HEK293T (cell line): ENCODE results near the gene AUNIP.

Experiments used
- CTCF ChIA-PET: fragments of 350-600 bp; formaldehyde crosslinking; extraction: SDS; loops from one replicate; lab custom pipeline; 2021; ENCODE audit warnings: antibody characterized with exemption, inconsistent platforms; lab: Yijun Ruan, JAX
- POLR2A ChIA-PET: fragments of 350-600 bp; formaldehyde crosslinking; extraction: SDS; loops from one replicate; lab custom pipeline; 2020; ENCODE audit warnings: antibody characterized with exemption, inconsistent platforms; lab: Yijun Ruan, JAX
- DNase-seq: peaks from one replicate; pipeline ENCODE4 v3.0.0; 2012; ENCODE audit warnings: mixed read lengths; ENCODE audit errors: extremely low spot score
- ARNT ChIP-seq: fragments of 450-650 bp; IDR thresholded peaks from 2 replicates; pipeline ENCODE4 v1.6.1; 2017; ENCODE audit warnings: mild to moderate bottlenecking
- BHLHE40 ChIP-seq: fragments of 450-650 bp; IDR thresholded peaks from 2 replicates; pipeline ENCODE4 v1.6.1; 2016; ENCODE audit warnings: mild to moderate bottlenecking, moderate library complexity, borderline replicate concordance
- CTBP1 ChIP-seq: fragments of 450-650 bp; IDR thresholded peaks from 2 replicates; pipeline ENCODE4 v1.6.1; 2016; ENCODE audit warnings: borderline replicate concordance
- ELF4 ChIP-seq: fragments of 450-650 bp; IDR thresholded peaks from 2 replicates; pipeline ENCODE4 v1.6.1; 2017; ENCODE audit warnings: antibody characterized with exemption
- FOXA1 ChIP-seq: fragments of 450-650 bp; IDR thresholded peaks from 2 replicates; pipeline ENCODE4 v1.6.1; 2016; ENCODE audit warnings: mild to moderate bottlenecking
- FOXK2 ChIP-seq: fragments of 450-650 bp; IDR thresholded peaks from 2 replicates; pipeline ENCODE4 v1.6.1; 2016; ENCODE audit warnings: mild to moderate bottlenecking
- FOXM1 ChIP-seq: fragments of 450-650 bp; IDR thresholded peaks from 2 replicates; pipeline ENCODE4 v1.6.1; 2017; ENCODE audit warnings: mild to moderate bottlenecking, borderline replicate concordance
- HDGF ChIP-seq: fragments of 450-650 bp; IDR thresholded peaks from 2 replicates; pipeline ENCODE4 v1.6.1; 2017; ENCODE audit warnings: antibody characterized with exemption, borderline replicate concordance
- L3MBTL2 ChIP-seq: fragments of 450-650 bp; conservative IDR thresholded peaks from 2 replicates; pipeline ENCODE4 v1.6.1; 2016; ENCODE audit warnings: mild to moderate bottlenecking
- LEF1 ChIP-seq: fragments of 450-650 bp; IDR thresholded peaks from 2 replicates; pipeline ENCODE4 v1.6.1; 2017; ENCODE audit warnings: mild to moderate bottlenecking, borderline replicate concordance
- NFRKB ChIP-seq: fragments of 450-650 bp; IDR thresholded peaks from 2 replicates; pipeline ENCODE4 v1.6.1; 2016; ENCODE audit warnings: mild to moderate bottlenecking, moderate library complexity
- SP1 ChIP-seq: fragments of 450-650 bp; IDR thresholded peaks from 2 replicates; pipeline ENCODE4 v1.6.1; 2017
- SUZ12 ChIP-seq: fragments of 450-650 bp; IDR thresholded peaks from 2 replicates; pipeline ENCODE4 v1.6.1; 2016; ENCODE audit warnings: mild to moderate bottlenecking
- TARDBP ChIP-seq: fragments of 450-650 bp; IDR thresholded peaks from 2 replicates; pipeline ENCODE4 v1.6.1; 2016
- ZNF384 ChIP-seq: fragments of 450-650 bp; IDR thresholded peaks from 2 replicates; pipeline ENCODE4 v1.6.1; 2016
- TF ChIP-seq, protein P1 (sequence below): fragments of 450-650 bp; IDR thresholded peaks from 2 replicates; pipeline ENCODE4 v1.6.1; 2016

Gene AUNIP

GRCh38 chr1:25893116-25893515 lies 33.9 kb upstream of the AUNIP start:
- POLR2A ChIA-PET, result interaction anchor here (1.0 to 3.4 kb wide), 2 partner anchors 18 to 104 kb away, joined by 3 to 13 read pairs; partner anchors contain the start of genes PAFAH2 and PAQR7
- no peak for TF ChIP-seq NFRKB
- no peak for TF ChIP-seq LEF1
- no peak for TF ChIP-seq FOXM1
- no peak for TF ChIP-seq SP1
- no peak for DNase-seq
- CTCF ChIA-PET, result interaction anchor here (0.7 to 1.2 kb wide), 2 partner anchors 103 to 285 kb away, joined by 3 to 4 read pairs; no protein-coding TSS in a partner anchor

- TF ChIP-seq TARDBP (no peak), ZNF384 (no peak)
- DNase-seq, result no peak
- ChIA-PET POLR2A (interaction anchor here (0.6 to 3.4 kb wide), 2 partner anchors 33 to 106 kb away, joined by 3 to 13 read pairs; partner anchors contain the start of gene PAFAH2), CTCF (interaction anchor here (0.6 to 1.1 kb wide), 2 partner anchors 93 to 106 kb away, joined by 3 read pairs; partner anchors contain the start of gene PAFAH2)
Observed at GRCh38 chr1:25891606-25892005, 32.3 kb upstream of the AUNIP start.

GRCh38 chr1:25890239-25891034 lies 31.2 kb upstream of the AUNIP start:
- TF ChIP-seq, protein P1, sequence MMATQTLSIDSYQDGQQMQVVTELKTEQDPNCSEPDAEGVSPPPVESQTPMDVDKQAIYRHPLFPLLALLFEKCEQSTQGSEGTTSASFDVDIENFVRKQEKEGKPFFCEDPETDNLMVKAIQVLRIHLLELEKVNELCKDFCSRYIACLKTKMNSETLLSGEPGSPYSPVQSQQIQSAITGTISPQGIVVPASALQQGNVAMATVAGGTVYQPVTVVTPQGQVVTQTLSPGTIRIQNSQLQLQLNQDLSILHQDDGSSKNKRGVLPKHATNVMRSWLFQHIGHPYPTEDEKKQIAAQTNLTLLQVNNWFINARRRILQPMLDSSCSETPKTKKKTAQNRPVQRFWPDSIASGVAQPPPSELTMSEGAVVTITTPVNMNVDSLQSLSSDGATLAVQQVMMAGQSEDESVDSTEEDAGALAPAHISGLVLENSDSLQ, result no peak
- TF ChIP-seq ELF4 (no peak), ZNF384 (no peak)
- CTCF ChIA-PET, result no interaction called here
- no peak for DNase-seq
- POLR2A ChIA-PET, result interaction anchor here (3.4 kb wide), 1 partner anchor 107 kb away, joined by 13 read pairs; the partner anchor contains the start of gene PAFAH2

DNA sequence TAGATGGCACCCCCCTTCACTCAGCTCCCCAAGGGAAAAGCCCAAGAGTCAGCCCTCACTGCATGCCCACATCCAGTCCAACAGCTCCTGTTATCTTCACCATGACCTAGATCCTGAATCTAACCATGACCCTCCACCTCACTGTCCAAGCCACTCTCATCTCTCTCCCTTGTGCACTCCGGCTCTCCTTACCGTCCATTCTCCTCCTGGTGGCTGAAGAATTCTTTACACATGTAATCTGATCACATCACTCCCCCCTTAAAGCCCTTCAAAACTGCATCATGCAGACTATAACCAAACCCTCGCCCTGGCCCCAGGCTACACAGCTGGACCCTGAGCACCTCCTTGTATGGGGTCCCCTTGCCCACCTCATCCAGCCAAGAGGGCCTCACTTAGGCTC lies 30.2 kb upstream of the AUNIP start:
- ChIA-PET POLR2A (no interaction called here), CTCF (no interaction called here)
- DNase-seq, result peak; percentile 46
- TF ChIP-seq ELF4 (no peak), HDGF (no peak), FOXK2 (no peak), BHLHE40 (no peak), ZNF384 (no peak), NFRKB (no peak), CTBP1 (no peak), TARDBP (no peak), LEF1 (no peak), FOXA1 (no peak), FOXM1 (no peak), SUZ12 (no peak), SP1 (no peak), L3MBTL2 (no peak)
- TF ChIP-seq, protein P1, result no peak

DNA sequence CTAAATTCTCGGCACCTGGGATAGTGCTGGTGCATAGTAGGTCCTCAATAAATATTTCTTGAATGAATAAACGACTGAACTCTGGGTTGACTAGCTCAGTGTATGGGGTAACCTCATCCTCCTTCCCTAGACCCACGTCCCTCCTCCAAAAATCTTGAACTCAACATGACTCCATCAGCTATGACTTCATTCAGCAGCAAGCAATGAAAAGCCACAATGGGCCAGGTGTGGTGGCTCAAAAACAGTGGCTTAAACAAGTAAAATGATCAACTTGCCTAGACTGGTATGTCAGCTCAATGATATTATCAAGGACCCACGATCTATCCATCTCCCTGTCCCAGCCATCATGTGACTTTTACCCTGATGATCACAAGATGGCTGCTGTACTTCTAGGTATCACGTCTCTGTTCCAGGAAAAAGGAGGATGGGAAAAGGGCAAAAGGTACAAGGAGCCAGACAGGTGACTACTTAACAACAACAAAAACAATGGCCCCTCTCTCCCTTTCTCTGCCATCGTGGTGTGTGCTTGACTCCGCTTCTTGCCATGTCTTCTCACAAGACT lies 29.2 kb upstream of the AUNIP start:
- ChIA-PET CTCF (interaction anchor here (0.5 to 0.7 kb wide), 2 partner anchors 15 to 40 kb away, joined by 4 read pairs; no protein-coding TSS in a partner anchor), POLR2A (interaction anchor here (1.1 kb wide), 1 partner anchor 14 kb away, joined by 3 read pairs; no protein-coding TSS in a partner anchor)
- no peak for TF ChIP-seq TARDBP
- no peak for TF ChIP-seq L3MBTL2
- no peak for TF ChIP-seq ELF4
- no peak for TF ChIP-seq BHLHE40
- TF ChIP-seq LEF1, result no peak
- TF ChIP-seq ZNF384, result no peak
- no peak for TF ChIP-seq FOXK2
- TF ChIP-seq SP1, result no peak
- TF ChIP-seq CTBP1, result no peak
- no peak for TF ChIP-seq FOXA1
- no peak for TF ChIP-seq HDGF
- no peak for TF ChIP-seq NFRKB
- TF ChIP-seq SUZ12, result no peak
- no peak for DNase-seq

- TF ChIP-seq FOXA1 (no peak), ARNT (no peak), FOXM1 (no peak)
- ChIA-PET CTCF (no interaction called here), POLR2A (no interaction called here)
- no peak for DNase-seq
Observed at GRCh38 chr1:25885602-25886001, 26.3 kb upstream of the AUNIP start.

GRCh38 chr1:25881266-25881665 lies 22.0 kb upstream of the AUNIP start:
- no peak for DNase-seq
- ChIA-PET CTCF (no interaction called here), POLR2A (interaction anchor here (1.4 kb wide), 1 partner anchor 117 kb away, joined by 5 read pairs; the partner anchor contains the start of gene PAFAH2)
- no peak for TF ChIP-seq CTBP1
- no peak for TF ChIP-seq ELF4
- no peak for TF ChIP-seq L3MBTL2
- TF ChIP-seq HDGF, result no peak
- no peak for TF ChIP-seq FOXK2
- no peak for TF ChIP-seq ARNT
- TF ChIP-seq, protein P1, result no peak
- TF ChIP-seq LEF1, result no peak
- TF ChIP-seq FOXA1, result no peak
- no peak for TF ChIP-seq ZNF384
